Measurements from ENCODE around the gene TLX2.

Gene TLX2

DNA sequence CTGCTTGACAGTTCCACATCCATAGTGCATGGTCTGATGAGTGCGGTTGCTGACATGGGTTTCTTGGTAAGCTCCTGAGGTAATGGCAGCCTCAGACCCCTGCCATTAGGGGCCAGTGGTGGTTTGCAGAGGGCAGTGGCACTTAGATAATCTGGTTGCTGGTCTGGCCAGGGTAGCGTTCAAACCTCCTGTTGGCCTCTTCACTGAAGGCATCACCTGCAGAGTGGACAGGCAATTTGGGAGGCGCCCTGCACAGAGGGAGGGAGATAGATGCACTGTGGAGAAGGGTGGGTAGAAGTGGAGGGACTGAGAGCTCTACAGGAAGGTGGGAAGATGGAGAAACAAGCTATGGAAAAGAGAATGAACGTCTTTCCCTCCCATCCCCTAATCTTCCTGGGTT is 19.2 kb downstream of the TLX2 start:
- H3K27me3 ChIP-seq (ENCODE audit: control insufficient read depth in 1 of 2, insufficient read depth in 2 of 2, low read length in 2 of 2): no peaks in the 10 kb centered on the region
- no peak overlapping the region for H3K27ac ChIP-seq (ENCODE audit: low read depth, low read length)
- peaks cover 0 to 20% of the 10 kb centered on the region in 2 donors for H3K36me3 ChIP-seq (ENCODE audit: control insufficient read depth in 1 of 2, insufficient read depth in 2 of 2, low read length in 2 of 2)
- no peak overlapping the region for H3K4me3 ChIP-seq (ENCODE audit: low read depth in 1 of 2, low read length in 2 of 2)
- no peak overlapping the region for H3K9ac ChIP-seq (ENCODE audit: low read depth in 1 of 2, low read length in 2 of 2)
- H3K4me1 ChIP-seq (ENCODE audit: control insufficient read depth in 1 of 2, insufficient read depth in 2 of 2, low read length in 2 of 2): peaks cover 15 to 26% of the 10 kb centered on the region in 2 donors
- no peaks in the 10 kb centered on the region for H3K9me3 ChIP-seq (ENCODE audit: control insufficient read depth in 1 of 2, low read length in 2 of 2)

DNA sequence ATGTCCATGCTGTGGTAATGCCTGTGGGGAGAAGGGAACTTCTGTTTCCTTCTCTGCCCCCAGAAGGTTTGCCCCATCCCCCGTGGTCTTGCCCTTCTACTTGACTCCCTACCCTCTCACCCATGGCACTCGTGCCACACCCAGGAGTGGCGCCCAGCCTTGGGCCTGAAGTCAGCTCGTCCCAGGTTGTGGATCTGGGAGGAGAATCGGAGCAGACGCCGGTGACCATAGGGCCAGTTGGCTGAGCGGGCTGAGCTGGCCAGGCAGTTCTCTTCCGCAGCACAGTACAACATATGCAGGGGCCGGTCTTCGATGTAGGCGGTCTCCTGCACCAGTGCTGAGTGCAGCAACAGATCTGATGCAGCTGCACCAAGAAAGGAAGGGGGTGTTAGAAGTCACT is 20.2 kb downstream of the TLX2 start:
- peaks cover 12 to 18% of the 10 kb centered on the region in 2 donors for H3K4me1 ChIP-seq (ENCODE audit: control insufficient read depth in 1 of 2, insufficient read depth in 2 of 2, low read length in 2 of 2)
- H3K9ac ChIP-seq (ENCODE audit: low read depth in 1 of 2, low read length in 2 of 2): no peak overlapping the region
- H3K9me3 ChIP-seq (ENCODE audit: control insufficient read depth in 1 of 2, low read length in 2 of 2): no peaks in the 10 kb centered on the region
- no peak overlapping the region for H3K4me3 ChIP-seq (ENCODE audit: low read depth in 1 of 2, low read length in 2 of 2)
- H3K36me3 ChIP-seq (ENCODE audit: control insufficient read depth in 1 of 2, insufficient read depth in 2 of 2, low read length in 2 of 2): peaks cover 0 to 20% of the 10 kb centered on the region in 2 donors
- H3K27me3 ChIP-seq (ENCODE audit: control insufficient read depth in 1 of 2, insufficient read depth in 2 of 2, low read length in 2 of 2): peaks cover 0 to 3% of the 10 kb centered on the region in 2 donors
- no peak overlapping the region for H3K27ac ChIP-seq (ENCODE audit: low read depth, low read length)

DNA sequence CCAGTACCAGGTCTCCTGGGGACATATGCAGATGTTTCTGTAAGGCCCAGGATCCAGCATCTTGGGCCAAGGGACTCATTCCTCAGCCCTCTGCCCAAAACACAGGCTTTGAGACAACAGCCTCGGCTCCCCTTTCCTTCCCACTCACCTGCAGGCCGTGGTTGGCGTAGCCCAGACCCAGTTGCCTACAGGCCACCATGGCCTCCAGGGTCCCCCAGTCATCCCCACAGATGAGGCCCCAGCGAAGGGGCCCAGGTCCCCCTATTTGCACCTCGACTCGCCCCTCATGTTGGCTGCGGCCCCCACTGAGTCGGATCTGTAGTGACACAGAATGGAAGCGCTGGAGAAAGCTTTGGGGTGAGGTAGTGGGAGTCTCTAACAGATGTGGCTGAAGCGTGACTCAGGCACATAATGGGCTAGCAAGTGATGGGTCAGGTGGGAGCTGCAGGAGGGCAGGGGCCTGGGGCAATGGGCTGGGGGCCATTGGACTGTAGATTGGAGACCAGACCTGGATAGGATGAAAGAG is 21.3 kb downstream of the TLX2 start:
- no peak overlapping the region for H3K9ac ChIP-seq (ENCODE audit: low read depth in 1 of 2, low read length in 2 of 2)
- peaks cover 12 to 17% of the 10 kb centered on the region in 2 donors for H3K4me1 ChIP-seq (ENCODE audit: control insufficient read depth in 1 of 2, insufficient read depth in 2 of 2, low read length in 2 of 2)
- no peaks in the 10 kb centered on the region for H3K9me3 ChIP-seq (ENCODE audit: control insufficient read depth in 1 of 2, low read length in 2 of 2)
- H3K4me3 ChIP-seq (ENCODE audit: low read depth in 1 of 2, low read length in 2 of 2): no peak overlapping the region
- H3K36me3 ChIP-seq (ENCODE audit: control insufficient read depth in 1 of 2, insufficient read depth in 2 of 2, low read length in 2 of 2): peaks cover 0 to 20% of the 10 kb centered on the region in 2 donors
- H3K27ac ChIP-seq (ENCODE audit: low read depth, low read length): no peak overlapping the region
- H3K27me3 ChIP-seq (ENCODE audit: control insufficient read depth in 1 of 2, insufficient read depth in 2 of 2, low read length in 2 of 2): peaks cover 0 to 3% of the 10 kb centered on the region in 2 donors

DNA sequence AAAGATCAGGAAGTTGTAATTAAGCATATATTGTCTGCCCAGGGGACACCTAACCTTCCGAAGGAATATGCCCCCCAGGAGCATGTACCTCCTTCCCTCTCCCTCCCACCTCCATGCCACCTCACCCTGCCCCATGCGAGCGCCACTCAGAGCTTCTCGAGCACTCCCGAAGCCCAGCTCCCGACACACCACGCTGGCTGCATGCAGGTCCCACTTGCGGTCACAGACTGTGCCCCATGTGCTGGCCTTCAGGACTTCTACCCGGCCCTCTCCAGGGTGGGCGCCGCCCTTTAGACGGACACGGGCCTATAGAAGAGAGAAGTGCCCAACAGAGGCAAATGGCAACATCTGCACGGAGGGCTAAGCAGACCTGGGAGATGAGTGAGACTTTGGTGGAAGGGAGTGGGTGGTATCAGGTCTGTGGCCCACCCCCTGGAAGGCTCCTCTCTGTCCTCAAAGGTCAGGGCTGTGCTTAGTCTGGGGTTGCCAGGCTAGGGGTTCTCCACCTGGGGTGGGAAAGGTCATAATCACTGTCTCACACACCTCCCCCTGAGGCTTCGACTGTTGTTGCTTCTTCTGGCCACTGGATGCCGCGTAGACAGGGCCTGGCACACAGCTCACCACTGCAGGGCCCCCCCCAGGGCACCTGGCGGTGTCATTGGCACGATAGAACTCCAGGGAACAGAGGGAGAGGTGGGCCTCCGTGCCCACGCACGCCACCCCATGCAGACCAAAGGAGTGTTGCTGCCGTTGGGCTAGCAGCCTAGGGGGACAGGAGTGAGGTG is 22.1 kb downstream of the TLX2 start:
- no peak overlapping the region for H3K4me3 ChIP-seq (ENCODE audit: low read depth in 1 of 2, low read length in 2 of 2)
- H3K27me3 ChIP-seq (ENCODE audit: control insufficient read depth in 1 of 2, insufficient read depth in 2 of 2, low read length in 2 of 2): peaks cover 0 to 3% of the 10 kb centered on the region in 2 donors
- no peak overlapping the region for H3K9ac ChIP-seq (ENCODE audit: low read depth in 1 of 2, low read length in 2 of 2)
- H3K9me3 ChIP-seq (ENCODE audit: control insufficient read depth in 1 of 2, low read length in 2 of 2): no peaks in the 10 kb centered on the region
- H3K27ac ChIP-seq (ENCODE audit: low read depth, low read length): no peak overlapping the region
- H3K36me3 ChIP-seq (ENCODE audit: control insufficient read depth in 1 of 2, insufficient read depth in 2 of 2, low read length in 2 of 2): peaks cover 0 to 20% of the 10 kb centered on the region in 2 donors
- H3K4me1 ChIP-seq (ENCODE audit: control insufficient read depth in 1 of 2, insufficient read depth in 2 of 2, low read length in 2 of 2): peaks cover 4 to 8% of the 10 kb centered on the region in 2 donors

DNA sequence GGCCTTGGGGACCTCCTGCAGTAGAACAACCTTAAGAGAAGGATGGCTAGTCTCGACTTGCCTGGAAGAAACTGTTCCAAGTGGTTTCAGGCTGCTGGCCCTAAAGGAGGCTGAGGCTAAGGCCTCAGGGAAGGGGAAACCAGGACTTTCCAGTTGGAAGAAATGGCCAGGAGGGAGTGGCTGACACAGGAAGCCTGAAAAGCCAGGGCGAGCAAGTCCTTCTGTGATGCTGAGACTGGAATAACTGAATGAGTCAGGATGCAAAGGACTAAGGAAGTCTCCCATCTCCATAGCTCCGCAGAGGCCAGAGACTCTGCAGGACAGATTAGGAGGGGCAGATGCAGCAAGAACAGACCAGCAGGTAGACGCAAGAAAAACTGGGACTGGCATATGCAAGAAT is 22.9 kb downstream of the TLX2 start:
- Histone ChIP-seq H3K36me3 (ENCODE audit: control insufficient read depth in 1 of 2, insufficient read depth in 2 of 2, low read length in 2 of 2) (peaks cover 0 to 20% of the 10 kb centered on the region in 2 donors), H3K4me1 (ENCODE audit: control insufficient read depth in 1 of 2, insufficient read depth in 2 of 2, low read length in 2 of 2) (peaks cover 0 to under 1% of the 10 kb centered on the region in 2 donors), H3K4me3 (ENCODE audit: low read depth in 1 of 2, low read length in 2 of 2) (no peak overlapping the region), H3K9me3 (ENCODE audit: control insufficient read depth in 1 of 2, low read length in 2 of 2) (no peaks in the 10 kb centered on the region), H3K9ac (ENCODE audit: low read depth in 1 of 2, low read length in 2 of 2) (no peak overlapping the region), H3K27me3 (ENCODE audit: control insufficient read depth in 1 of 2, insufficient read depth in 2 of 2, low read length in 2 of 2) (peaks cover 0 to 3% of the 10 kb centered on the region in 2 donors), H3K27ac (ENCODE audit: low read depth, low read length) (no peak overlapping the region)

DNA sequence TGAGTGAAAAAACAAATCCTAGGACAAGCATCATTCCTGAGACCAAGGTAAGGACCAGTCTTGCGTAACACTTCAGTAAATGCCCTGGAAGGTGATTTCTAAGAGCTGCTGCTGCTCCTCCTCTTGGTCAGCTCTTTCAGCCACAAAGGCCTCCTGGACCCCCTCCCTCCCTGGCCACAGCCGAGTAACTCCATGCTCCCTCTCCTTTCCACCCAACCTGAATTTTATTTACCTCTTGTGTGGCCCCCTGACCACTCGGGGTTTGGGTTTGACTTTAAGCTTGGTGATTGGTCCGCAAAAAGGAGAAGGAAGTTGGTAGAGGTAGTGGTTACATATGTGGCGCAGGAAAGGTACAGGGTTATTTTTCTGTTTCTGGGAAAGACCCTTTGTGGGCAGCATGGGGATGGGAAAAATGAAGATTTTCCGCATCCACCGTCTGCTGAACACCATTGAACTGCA is 24.7 kb downstream of the TLX2 start:
- peaks cover 0 to 3% of the 10 kb centered on the region in 2 donors for H3K27me3 ChIP-seq (ENCODE audit: control insufficient read depth in 1 of 2, insufficient read depth in 2 of 2, low read length in 2 of 2)
- no peak overlapping the region for H3K27ac ChIP-seq (ENCODE audit: low read depth, low read length)
- no peaks in the 10 kb centered on the region for H3K4me1 ChIP-seq (ENCODE audit: control insufficient read depth in 1 of 2, insufficient read depth in 2 of 2, low read length in 2 of 2)
- peaks cover 0 to 4% of the 10 kb centered on the region in 2 donors for H3K36me3 ChIP-seq (ENCODE audit: control insufficient read depth in 1 of 2, insufficient read depth in 2 of 2, low read length in 2 of 2)
- no peaks in the 10 kb centered on the region for H3K9me3 ChIP-seq (ENCODE audit: control insufficient read depth in 1 of 2, low read length in 2 of 2)
- no peak overlapping the region for H3K4me3 ChIP-seq (ENCODE audit: low read depth in 1 of 2, low read length in 2 of 2)
- H3K9ac ChIP-seq (ENCODE audit: low read depth in 1 of 2, low read length in 2 of 2): no peak overlapping the region

DNA sequence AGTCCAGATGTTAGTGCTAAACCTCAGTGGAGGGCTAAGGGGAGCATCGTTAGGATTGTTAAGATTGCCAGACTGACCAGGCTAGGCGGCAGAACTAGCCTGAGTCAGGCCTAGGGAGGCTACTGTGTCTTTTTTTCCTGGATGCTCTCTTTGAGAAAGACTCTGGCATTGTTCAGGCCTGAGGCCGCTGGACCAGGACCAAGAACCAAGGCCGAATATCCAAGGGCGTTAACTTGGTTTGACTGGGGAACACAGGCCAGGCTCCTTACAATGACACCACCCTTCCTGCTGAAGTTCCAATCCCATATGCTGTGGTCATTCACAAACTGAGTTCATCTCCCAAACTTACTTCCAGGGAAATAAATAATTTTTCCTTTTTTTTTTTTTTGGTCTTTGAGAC is 26.0 kb downstream of the TLX2 start:
- H3K27me3 ChIP-seq (ENCODE audit: control insufficient read depth in 1 of 2, insufficient read depth in 2 of 2, low read length in 2 of 2): peaks cover 0 to 3% of the 10 kb centered on the region in 2 donors
- no peaks in the 10 kb centered on the region for H3K9me3 ChIP-seq (ENCODE audit: control insufficient read depth in 1 of 2, low read length in 2 of 2)
- no peak overlapping the region for H3K4me3 ChIP-seq (ENCODE audit: low read depth in 1 of 2, low read length in 2 of 2)
- no peak overlapping the region for H3K9ac ChIP-seq (ENCODE audit: low read depth in 1 of 2, low read length in 2 of 2)
- H3K36me3 ChIP-seq (ENCODE audit: control insufficient read depth in 1 of 2, insufficient read depth in 2 of 2, low read length in 2 of 2): no peaks in the 10 kb centered on the region
- no peaks in the 10 kb centered on the region for H3K4me1 ChIP-seq (ENCODE audit: control insufficient read depth in 1 of 2, insufficient read depth in 2 of 2, low read length in 2 of 2)
- H3K27ac ChIP-seq (ENCODE audit: low read depth, low read length): no peak overlapping the region

DNA sequence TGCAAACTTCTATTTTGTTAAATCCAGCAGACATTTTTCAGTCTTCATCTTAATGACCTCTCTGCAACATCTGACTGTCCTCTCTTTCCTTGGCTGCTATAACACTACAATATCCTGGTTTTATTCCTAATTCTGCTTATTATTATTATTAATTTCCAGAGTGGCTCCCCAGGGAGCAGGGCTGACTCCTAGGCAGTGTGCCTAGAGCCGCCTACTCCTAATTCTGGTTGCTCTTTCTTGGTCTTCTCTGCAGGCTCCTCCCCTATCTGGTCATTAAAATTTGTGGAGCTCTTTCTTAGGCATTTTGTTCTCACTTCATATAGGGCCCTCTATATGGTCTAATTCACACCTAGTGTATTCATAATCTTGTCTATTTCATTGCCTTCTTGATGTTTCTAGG is 28.7 kb downstream of the TLX2 start:
- Histone ChIP-seq H3K27ac (ENCODE audit: low read depth, low read length) (no peak overlapping the region), H3K27me3 (ENCODE audit: control insufficient read depth in 1 of 2, insufficient read depth in 2 of 2, low read length in 2 of 2) (peaks cover 0 to 3% of the 10 kb centered on the region in 2 donors), H3K9me3 (ENCODE audit: control insufficient read depth in 1 of 2, low read length in 2 of 2) (no peaks in the 10 kb centered on the region), H3K9ac (ENCODE audit: low read depth in 1 of 2, low read length in 2 of 2) (no peak overlapping the region), H3K4me3 (ENCODE audit: low read depth in 1 of 2, low read length in 2 of 2) (no peak overlapping the region), H3K36me3 (ENCODE audit: control insufficient read depth in 1 of 2, insufficient read depth in 2 of 2, low read length in 2 of 2) (no peaks in the 10 kb centered on the region), H3K4me1 (ENCODE audit: control insufficient read depth in 1 of 2, insufficient read depth in 2 of 2, low read length in 2 of 2) (no peaks in the 10 kb centered on the region)

DNA sequence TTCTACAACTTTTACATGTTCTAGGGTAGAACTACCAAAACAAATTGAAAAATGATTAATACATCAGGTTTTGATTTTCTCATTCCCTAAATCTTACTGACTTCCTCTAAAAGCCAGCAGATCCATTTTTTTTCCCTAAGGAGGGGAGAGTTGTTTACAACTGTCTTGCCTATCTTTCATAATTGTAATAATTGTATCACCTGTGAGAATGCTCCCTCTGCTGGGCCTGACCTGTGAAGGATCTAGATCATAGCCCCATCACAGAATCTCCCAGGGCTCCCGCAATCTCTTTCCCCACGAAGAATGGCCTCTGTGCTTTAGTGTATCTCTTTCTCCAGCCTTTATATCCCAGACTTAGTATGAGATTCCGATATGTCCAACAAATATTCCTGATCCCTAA is 30.4 kb downstream of the TLX2 start:
- no peak overlapping the region for H3K27ac ChIP-seq (ENCODE audit: low read depth, low read length)
- H3K9ac ChIP-seq (ENCODE audit: low read depth in 1 of 2, low read length in 2 of 2): no peak overlapping the region
- H3K4me3 ChIP-seq (ENCODE audit: low read depth in 1 of 2, low read length in 2 of 2): no peak overlapping the region
- no peaks in the 10 kb centered on the region for H3K9me3 ChIP-seq (ENCODE audit: control insufficient read depth in 1 of 2, low read length in 2 of 2)
- H3K4me1 ChIP-seq (ENCODE audit: control insufficient read depth in 1 of 2, insufficient read depth in 2 of 2, low read length in 2 of 2): peaks cover 6 to 7% of the 10 kb centered on the region in 2 donors
- H3K27me3 ChIP-seq (ENCODE audit: control insufficient read depth in 1 of 2, insufficient read depth in 2 of 2, low read length in 2 of 2): peaks cover 3 to 4% of the 10 kb centered on the region in 2 donors
- no peaks in the 10 kb centered on the region for H3K36me3 ChIP-seq (ENCODE audit: control insufficient read depth in 1 of 2, insufficient read depth in 2 of 2, low read length in 2 of 2)

DNA sequence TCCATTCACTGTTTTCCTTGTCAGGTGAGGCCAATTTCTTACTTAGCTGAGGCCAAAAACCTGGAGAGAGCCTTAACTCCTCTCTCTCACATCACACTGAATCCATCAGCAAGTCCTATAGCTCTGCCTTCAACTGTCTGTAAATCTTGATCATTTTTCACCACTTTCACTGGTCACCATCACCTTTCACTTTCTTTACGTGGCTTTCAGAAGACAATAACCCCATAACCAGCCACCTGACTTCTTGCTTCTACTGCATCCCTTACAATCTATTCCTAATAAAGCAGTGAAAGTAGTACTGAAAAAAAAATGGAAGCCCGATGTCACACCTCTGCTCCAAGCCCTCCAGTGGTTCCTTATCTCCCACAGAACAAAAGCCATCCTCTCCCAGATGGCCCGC is 31.8 kb downstream of the TLX2 start:
- Histone ChIP-seq H3K9ac (ENCODE audit: low read depth in 1 of 2, low read length in 2 of 2) (no peak overlapping the region), H3K9me3 (ENCODE audit: control insufficient read depth in 1 of 2, low read length in 2 of 2) (no peaks in the 10 kb centered on the region), H3K36me3 (ENCODE audit: control insufficient read depth in 1 of 2, insufficient read depth in 2 of 2, low read length in 2 of 2) (no peaks in the 10 kb centered on the region), H3K4me1 (ENCODE audit: control insufficient read depth in 1 of 2, insufficient read depth in 2 of 2, low read length in 2 of 2) (peaks cover 11 to 12% of the 10 kb centered on the region in 2 donors), H3K27me3 (ENCODE audit: control insufficient read depth in 1 of 2, insufficient read depth in 2 of 2, low read length in 2 of 2) (peaks cover 4 to 8% of the 10 kb centered on the region in 2 donors), H3K4me3 (ENCODE audit: low read depth in 1 of 2, low read length in 2 of 2) (no peak overlapping the region), H3K27ac (ENCODE audit: low read depth, low read length) (no peak overlapping the region)

All from duodenal mucosa (tissue), 2 donors.